ENCODE results near the gene ADAMTSL3.
"Not testable (repeated sequence)": the region's sequence is repeated elsewhere in the genome, so short reads cannot be mapped to it uniquely, and the experiment has no call there.

DNA sequence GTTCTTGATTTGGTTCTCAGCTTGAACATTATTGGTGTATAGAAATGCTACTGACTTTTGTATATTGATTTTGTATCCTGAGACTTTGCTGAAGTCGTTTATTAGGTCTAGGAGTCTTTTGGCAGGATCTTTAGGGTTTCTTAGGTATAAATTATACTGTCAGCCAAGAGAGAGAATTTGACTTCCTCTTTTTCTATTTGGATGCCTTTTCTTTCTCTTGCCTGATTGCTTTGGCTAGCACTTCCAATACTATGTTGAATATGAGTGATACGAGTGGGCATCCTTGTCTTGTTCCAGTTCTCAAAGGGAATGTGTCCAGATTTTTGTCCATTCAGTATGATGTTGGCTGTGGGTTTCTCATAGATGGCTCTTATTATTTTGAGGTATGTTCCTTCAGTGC, 409.8 kb downstream of the ADAMTSL3 start:
- TF ChIP-seq EZH2 (IDR thresholded peaks at IDR 0.05; ENCODE audit: borderline replicate concordance, low read length), result not testable (repeated sequence)
- TF ChIP-seq, protein P1, sequence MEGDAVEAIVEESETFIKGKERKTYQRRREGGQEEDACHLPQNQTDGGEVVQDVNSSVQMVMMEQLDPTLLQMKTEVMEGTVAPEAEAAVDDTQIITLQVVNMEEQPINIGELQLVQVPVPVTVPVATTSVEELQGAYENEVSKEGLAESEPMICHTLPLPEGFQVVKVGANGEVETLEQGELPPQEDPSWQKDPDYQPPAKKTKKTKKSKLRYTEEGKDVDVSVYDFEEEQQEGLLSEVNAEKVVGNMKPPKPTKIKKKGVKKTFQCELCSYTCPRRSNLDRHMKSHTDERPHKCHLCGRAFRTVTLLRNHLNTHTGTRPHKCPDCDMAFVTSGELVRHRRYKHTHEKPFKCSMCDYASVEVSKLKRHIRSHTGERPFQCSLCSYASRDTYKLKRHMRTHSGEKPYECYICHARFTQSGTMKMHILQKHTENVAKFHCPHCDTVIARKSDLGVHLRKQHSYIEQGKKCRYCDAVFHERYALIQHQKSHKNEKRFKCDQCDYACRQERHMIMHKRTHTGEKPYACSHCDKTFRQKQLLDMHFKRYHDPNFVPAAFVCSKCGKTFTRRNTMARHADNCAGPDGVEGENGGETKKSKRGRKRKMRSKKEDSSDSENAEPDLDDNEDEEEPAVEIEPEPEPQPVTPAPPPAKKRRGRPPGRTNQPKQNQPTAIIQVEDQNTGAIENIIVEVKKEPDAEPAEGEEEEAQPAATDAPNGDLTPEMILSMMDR (conservative IDR thresholded peaks at IDR 0.05 in 1 of 2, IDR thresholded peaks at IDR 0.05 in 1 of 2; ENCODE audit: extremely low read depth in 1 of 2, insufficient read depth in 1 of 2, low read depth in 1 of 2, low read length in 2 of 2), result not testable (repeated sequence)

Data from mammary epithelial cell (primary cell).